HG02588 (cell line): Measurements from ENCODE around the gene GPR68.
"Not testable (repeated sequence)": the region's sequence is repeated elsewhere in the genome, so short reads cannot be mapped to it uniquely, and the experiment has no call there.

Experiments used
- ATAC-seq: cut with Tn5 transposase; IDR thresholded peaks from one replicate; pipeline ENCODE4 v1.9.1; 2021; ENCODE audit warnings: mild to moderate bottlenecking, moderate library complexity; ENCODE audit not compliant: unreplicated experiment

GPR68 gene

GRCh38 chr14:91273273-91273884, 28.9 kb upstream of the GPR68 start:
- ATAC-seq = no peak

DNA sequence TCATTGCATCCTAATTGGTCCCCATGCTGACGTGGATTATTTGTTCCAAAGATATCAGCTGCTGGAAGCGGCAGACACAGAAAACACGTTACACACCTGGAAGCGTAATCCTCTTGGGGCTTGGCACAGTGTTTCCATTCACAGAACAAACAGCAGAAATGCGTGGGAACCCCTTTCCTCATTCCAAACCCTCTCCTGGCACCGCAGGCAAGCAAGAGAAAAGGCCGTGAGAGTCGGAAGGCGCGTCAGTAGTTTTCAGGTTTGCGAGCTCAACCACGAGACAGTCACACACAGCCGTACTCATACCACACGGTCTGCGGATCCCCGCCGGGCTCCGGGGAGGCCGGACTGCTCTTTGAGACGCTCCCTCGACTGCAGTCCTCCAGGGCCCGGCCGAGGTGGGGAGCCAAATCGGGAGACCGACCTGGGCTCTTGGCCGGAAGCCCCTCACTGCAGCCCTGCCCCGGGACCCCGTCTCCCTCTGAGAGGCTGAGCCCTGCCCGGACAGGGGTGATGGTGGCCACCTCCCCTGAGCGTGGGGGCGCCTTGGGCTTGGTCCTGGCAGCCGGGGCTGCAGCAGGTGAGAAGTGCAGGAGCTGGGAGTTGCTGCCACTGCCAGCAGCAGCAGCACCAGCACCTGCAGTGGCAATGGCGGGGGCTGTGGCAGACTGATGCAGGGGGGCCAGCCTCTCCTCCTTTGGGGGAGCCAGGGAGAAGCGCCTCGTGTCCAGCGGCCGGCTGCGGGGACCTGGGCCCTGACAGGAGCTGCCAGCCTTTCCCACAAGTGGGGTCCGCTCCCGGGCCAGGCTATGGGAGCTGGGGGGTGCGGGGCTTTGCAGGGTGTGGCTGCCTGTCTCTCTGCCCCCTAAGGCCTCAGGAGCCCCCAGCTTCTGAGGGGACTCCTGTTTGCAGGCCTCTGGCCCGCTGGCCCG, 28.1 kb upstream of the GPR68 start:
- no peak for ATAC-seq

DNA sequence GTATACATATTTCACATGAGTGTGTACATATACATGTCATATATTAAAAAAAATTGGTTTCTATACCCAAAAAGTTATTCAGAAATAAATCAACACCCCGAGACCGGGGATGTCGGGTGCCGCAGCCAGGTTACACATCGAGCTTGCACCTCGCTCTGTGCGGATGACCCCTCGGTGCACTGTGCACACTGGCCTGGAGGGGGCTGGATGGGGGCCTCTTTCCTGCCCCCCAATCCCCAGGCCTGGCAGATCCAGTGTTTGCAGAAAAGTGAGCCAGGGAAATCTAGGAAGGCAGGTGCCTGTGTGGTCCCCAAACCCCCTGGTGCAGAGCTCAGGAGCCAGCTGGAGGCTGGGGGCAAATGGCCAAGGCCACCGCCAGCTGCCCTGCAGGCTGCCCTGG, 27.1 kb upstream of the GPR68 start:
- no peak for ATAC-seq

GRCh38 chr14:91270619-91271018, 26.1 kb upstream of the GPR68 start:
- ATAC-seq = no peak

GRCh38 chr14:91270188-91270587, 25.7 kb upstream of the GPR68 start:
- no peak for ATAC-seq

GRCh38 chr14:91269076-91269991, 24.8 kb upstream of the GPR68 start:
- ATAC-seq = no peak

GRCh38 chr14:91267965-91268437, 23.5 kb upstream of the GPR68 start:
- ATAC-seq = no peak

DNA sequence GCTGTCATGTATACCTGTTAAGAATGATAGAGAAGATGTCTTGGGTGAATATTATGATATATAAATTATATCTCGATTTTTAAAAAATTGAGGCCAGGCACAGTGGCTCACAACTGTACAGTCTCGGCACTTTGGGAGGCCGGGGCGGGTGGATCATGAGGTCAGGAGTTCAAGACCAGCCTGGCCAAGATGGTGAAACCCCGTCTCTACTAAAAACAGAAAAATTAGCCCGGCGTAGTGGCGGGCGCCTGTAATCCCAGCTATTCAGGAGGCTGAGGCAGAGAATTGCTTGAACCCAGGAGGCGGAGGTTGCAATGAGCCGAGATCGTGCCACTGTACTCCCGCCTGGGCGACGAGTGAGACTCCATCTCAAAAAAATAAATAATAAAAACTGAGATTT, 21.8 kb upstream of the GPR68 start:
- ATAC-seq = not testable (repeated sequence)

- no peak for ATAC-seq
These were observed 20.9 kb upstream of the GPR68 start for GRCh38 chr14:91265404-91265803.

- no peak for ATAC-seq
These were observed 19.9 kb upstream of the GPR68 start for GRCh38 chr14:91264151-91265150.

- no peak for ATAC-seq
These were observed 18.8 kb upstream of the GPR68 start for GRCh38 chr14:91263329-91263728.

DNA sequence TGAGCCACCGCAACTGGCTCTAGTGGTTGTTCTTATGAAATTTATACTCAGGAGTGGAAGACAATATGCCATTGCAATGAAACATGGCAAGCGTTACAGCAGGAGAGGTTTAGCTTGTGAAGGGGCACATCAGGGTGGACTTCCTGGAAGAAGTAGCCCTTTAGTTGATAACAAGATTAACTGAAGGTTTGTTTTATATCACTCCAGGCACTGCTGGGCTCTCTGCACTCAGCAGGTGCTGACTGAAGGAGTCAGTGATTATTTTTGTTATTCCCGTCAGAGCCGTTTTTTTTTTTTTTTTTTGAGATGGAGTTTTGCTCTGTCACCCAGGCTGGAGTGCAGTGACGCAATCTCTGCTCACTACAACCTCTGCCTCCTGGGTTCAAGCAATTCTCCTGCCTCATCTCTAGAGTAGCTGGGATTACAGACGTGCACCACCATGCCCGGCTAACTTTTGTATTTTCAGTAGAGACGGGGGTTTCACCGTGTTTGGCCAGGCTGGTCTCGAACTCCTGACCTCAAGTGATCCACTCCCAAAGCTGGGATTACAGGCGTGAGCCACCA, 17.6 kb upstream of the GPR68 start:
- ATAC-seq = no peak

- ATAC-seq = no peak
These were observed 16.6 kb upstream of the GPR68 start for GRCh38 chr14:91261115-91261514.

DNA sequence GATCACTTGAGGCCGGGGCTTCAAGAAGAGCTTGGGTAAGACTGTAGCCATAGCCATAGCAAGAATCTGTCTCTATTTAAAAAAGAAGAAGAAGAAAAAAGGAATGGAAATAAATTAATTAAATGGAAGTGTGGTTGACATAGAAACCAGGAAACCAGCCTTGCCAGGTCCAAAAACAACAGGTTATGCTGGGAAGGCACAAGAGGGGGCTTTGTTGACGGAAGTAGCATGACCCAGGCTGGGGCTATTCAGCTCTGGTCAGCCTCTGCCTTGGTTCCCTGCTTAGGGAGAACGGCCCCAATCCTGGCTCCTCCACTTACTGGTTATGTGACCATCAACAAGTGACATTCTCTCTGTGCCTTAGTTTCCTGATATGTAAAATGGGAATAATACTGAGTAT, 14.4 kb upstream of the GPR68 start:
- ATAC-seq = no peak

DNA sequence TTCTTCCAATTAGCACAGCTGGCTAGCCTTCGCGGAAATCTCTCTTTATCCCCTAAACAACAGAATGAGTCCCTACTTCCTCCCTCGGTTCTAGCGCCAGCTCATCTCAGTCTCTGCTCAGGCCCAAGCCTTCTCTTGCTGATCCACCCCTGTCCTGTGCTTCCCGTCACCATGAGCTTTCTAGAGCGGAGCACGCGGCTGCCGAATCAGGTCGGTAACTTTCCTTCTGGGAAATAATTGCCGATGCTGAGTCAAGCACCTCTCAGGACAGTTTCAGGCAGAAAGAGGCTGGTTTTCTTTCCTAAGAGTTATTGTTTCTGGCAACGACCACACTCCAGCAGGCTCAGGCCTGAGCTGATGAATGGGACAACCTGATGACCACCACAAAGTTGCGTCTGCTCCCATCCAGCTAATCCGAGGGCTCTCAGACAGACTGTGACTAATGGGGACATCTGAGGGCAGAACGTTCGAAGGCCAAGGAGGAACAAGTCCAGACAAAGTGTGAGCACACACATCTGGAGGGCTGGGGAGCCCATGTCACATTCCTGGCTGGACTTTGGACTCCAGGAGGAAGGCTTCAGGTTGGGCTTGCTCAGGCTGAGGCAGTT, 13.6 kb upstream of the GPR68 start:
- no peak for ATAC-seq

GRCh38 chr14:91257328-91258010, 13.0 kb upstream of the GPR68 start:
- no peak for ATAC-seq

DNA sequence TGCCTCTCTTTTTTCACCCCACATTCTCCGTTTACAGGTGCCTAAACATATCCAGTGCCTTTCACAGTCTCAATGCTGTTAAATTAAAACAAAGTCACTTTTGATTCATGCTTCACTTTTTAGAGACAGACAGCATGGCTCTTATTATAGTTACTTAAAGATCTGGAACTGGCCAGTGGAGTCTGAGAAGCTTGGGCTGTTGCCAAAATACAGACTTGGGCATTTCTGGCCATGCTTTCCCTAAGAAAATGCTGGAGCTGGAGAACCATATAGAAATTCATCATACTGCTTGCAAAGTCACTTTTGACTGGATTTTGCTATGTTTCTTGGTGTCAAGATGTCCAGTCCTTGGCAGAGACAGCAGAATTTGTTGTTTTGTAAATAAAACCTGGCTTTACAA, 12.2 kb upstream of the GPR68 start:
- no peak for ATAC-seq

DNA sequence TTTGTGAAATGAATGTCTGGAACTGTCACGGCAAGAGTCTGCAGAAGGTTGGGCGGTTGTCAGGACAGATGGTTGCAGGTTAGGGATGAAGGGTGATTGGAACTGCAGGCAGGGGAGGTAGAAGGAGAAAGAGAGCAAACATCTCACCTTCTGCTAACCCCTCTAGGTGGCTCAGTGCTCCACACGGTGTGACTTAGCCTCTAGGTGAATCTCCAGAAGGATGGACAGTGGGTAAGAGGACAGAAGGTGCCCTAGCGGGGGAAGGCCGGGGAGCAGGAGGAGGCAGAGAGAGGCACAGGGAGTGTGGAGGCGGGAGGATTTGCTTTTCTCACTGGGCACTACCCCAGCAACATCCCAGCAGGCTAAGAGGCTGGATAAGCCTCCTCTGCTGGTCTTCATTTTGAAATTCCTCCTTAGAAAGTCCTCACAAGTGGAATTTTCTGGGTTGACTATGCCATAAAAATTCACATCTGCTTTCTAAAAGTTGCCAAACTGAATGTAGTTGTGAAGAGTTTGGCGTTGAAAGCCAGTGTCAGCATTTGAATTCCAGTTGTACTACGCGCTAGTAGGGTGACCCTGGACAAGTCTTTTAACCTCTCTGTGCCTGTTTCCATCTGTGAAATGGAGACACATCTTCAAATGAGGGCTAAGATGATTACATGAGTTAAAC, 10.7 kb upstream of the GPR68 start:
- ATAC-seq = no peak
